ENCODE measurements around the gene SLC30A2. TPM values are rescaled to one million over a fixed set of nuclear protein-coding genes. Genes with fewer than 3 reads are reported as not detected.

The SLC30A2 gene
- total and polyA plus RNA-seq, 2 of the 13 experiments (the other 11 are each of a cell fraction or from before 2014, with no cell fraction given), result not detected

GRCh38 chr1:26053718-26054560 is 8.0 kb upstream of the SLC30A2 start:
- H3K4me1 ChIP-seq (ENCODE audit: insufficient read depth, low read length), result no peaks in the 10 kb centered on the region
- intact Hi-C loops (cut with micrococcal nuclease; ENCODE audit: unreplicated experiment) (no loop called here), in situ Hi-C loops (cut with HindIII; ENCODE audit: extremely low pct_ligation_motif_present, low pct_unique_long_range_greater_than_20kb) (no loop called here)
- no peak for DNase-seq (ENCODE audit: low spot score)
- no peaks in the 10 kb centered on the region for H3K36me3 ChIP-seq (replicated peaks in 1 of 2; ENCODE audit: control insufficient read depth in 1 of 2, insufficient read depth in 2 of 2, low read length in 2 of 2)
- H4K20me1 ChIP-seq (ENCODE audit: insufficient read depth, low read length), result no peaks in the 10 kb centered on the region
- POLR2A ChIA-PET, result no interaction called here
- no peak overlapping the region for H2AFZ ChIP-seq (ENCODE audit: low read length)
- H3K27ac ChIP-seq (ENCODE audit: extremely low read length, insufficient read depth, low read length), result no peak overlapping the region
- peaks cover 8 to 50% of the 10 kb centered on the region in 2 experiments; a peak in 3 of 5 replicates for H3K27me3 ChIP-seq (ENCODE audit: control insufficient read depth in 1 of 2, insufficient read depth in 2 of 2, low read length in 2 of 2)
- peak; percentile 65 for ATAC-seq
- no TSS peak for BruUV-seq (replicated peaks)
- CTCF ChIA-PET (ENCODE audit: low intra/inter-chr PET ratio, low total read pairs), result no interaction called here
- WGBS (ENCODE audit: low lambda C conversion rate), result 18% methylated on average over 13 of the region's 16 CpGs
- no peak overlapping the region for H3K4me3 ChIP-seq (replicated peaks in 1 of 3; ENCODE audit: insufficient read depth in 1 of 3, low read depth in 2 of 3, low read length in 3 of 3)
- TF ChIP-seq NFIC (IDR thresholded peaks at IDR 0.05; ENCODE audit: low read length) (no peak), STAG1 (CRISPR knock-in tag; IDR thresholded peaks at IDR 0.05) (0 out of 2 replicates have a peak, but pooled peaks have one; percentile 4), REXO4 (CRISPR knock-in tag; IDR thresholded peaks at IDR 0.05; ENCODE audit: borderline replicate concordance) (no peak), SOX13 (IDR thresholded peaks at IDR 0.05) (no peak), SOX13 (CRISPR knock-in tag; conservative IDR thresholded peaks at IDR 0.05 in 1 of 2, IDR thresholded peaks at IDR 0.05 in 1 of 2) (no peak), SRSF1 (optimal IDR thresholded peaks at IDR 0.05; ENCODE audit: low read depth, low read length) (no peak), CSRNP2 (CRISPR knock-in tag; conservative IDR thresholded peaks at IDR 0.05; ENCODE audit: low read depth) (no peak)
- TF ChIP-seq, protein P1, sequence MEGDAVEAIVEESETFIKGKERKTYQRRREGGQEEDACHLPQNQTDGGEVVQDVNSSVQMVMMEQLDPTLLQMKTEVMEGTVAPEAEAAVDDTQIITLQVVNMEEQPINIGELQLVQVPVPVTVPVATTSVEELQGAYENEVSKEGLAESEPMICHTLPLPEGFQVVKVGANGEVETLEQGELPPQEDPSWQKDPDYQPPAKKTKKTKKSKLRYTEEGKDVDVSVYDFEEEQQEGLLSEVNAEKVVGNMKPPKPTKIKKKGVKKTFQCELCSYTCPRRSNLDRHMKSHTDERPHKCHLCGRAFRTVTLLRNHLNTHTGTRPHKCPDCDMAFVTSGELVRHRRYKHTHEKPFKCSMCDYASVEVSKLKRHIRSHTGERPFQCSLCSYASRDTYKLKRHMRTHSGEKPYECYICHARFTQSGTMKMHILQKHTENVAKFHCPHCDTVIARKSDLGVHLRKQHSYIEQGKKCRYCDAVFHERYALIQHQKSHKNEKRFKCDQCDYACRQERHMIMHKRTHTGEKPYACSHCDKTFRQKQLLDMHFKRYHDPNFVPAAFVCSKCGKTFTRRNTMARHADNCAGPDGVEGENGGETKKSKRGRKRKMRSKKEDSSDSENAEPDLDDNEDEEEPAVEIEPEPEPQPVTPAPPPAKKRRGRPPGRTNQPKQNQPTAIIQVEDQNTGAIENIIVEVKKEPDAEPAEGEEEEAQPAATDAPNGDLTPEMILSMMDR (CRISPR knock-in tag; IDR thresholded peaks at IDR 0.05), result peak; percentile 26; the same call in 1 of the 2 replicates
- no peaks in the 10 kb centered on the region for H3K79me2 ChIP-seq (ENCODE audit: insufficient read depth, low read length)
- H3K9me3 ChIP-seq (ENCODE audit: low read length), result no peaks in the 10 kb centered on the region
- no peak for FAIRE-seq
- H3K4me2 ChIP-seq (ENCODE audit: low read depth, low read length), result no peak overlapping the region
- no peak overlapping the region for H3K9ac ChIP-seq (ENCODE audit: insufficient read depth, low read depth, low read length)
